ENCODE results near the gene ALDH5A1. TPM values are rescaled to one million over a fixed set of nuclear protein-coding genes. Genes with fewer than 3 reads are reported as not detected.

Gene ALDH5A1
- total RNA-seq, 2 donors from 2014 or later = 4.6 to 6.2 TPM

GRCh38 chr6:24524329-24524728 is 29.6 kb downstream of the ALDH5A1 start:
- Histone ChIP-seq H3K4me3 (no peak overlapping the region), H3K4me1 (ENCODE audit: control insufficient read depth in 1 of 2, low read depth in 2 of 2) (no peaks in the 10 kb centered on the region)
- TF ChIP-seq, protein P1, sequence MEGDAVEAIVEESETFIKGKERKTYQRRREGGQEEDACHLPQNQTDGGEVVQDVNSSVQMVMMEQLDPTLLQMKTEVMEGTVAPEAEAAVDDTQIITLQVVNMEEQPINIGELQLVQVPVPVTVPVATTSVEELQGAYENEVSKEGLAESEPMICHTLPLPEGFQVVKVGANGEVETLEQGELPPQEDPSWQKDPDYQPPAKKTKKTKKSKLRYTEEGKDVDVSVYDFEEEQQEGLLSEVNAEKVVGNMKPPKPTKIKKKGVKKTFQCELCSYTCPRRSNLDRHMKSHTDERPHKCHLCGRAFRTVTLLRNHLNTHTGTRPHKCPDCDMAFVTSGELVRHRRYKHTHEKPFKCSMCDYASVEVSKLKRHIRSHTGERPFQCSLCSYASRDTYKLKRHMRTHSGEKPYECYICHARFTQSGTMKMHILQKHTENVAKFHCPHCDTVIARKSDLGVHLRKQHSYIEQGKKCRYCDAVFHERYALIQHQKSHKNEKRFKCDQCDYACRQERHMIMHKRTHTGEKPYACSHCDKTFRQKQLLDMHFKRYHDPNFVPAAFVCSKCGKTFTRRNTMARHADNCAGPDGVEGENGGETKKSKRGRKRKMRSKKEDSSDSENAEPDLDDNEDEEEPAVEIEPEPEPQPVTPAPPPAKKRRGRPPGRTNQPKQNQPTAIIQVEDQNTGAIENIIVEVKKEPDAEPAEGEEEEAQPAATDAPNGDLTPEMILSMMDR (IDR thresholded peaks at IDR 0.05) = no peak

GRCh38 chr6:24524805-24525204 is 30.0 kb downstream of the ALDH5A1 start:
- ATAC-seq (ENCODE audit: insufficient number of reproducible peaks, low FRiP score, low read depth) (no peak), DNase-seq (ENCODE audit: low spot score) (no peak)
- H3K27ac ChIP-seq = no peak overlapping the region

More at GRCh38 chr6:24524329-24524728, 29.6 kb downstream of the ALDH5A1 start:
- no peaks in the 10 kb centered on the region for H3K9me3 ChIP-seq
- no peak overlapping the region for H3K27ac ChIP-seq
- peaks cover 2% of the 10 kb centered on the region for H3K36me3 ChIP-seq
- no peaks in the 10 kb centered on the region for H3K27me3 ChIP-seq (replicated peaks; ENCODE audit: insufficient read depth)
- ATAC-seq (ENCODE audit: insufficient number of reproducible peaks, low FRiP score, low read depth) (no peak), DNase-seq (ENCODE audit: low spot score) (no peak)

GRCh38 chr6:24529985-24530384 is 35.2 kb downstream of the ALDH5A1 start:
- no peak overlapping the region for H3K4me3 ChIP-seq
- ATAC-seq (ENCODE audit: insufficient number of reproducible peaks, low FRiP score, low read depth) (no peak), DNase-seq (ENCODE audit: low spot score) (no peak)
- H3K4me1 ChIP-seq (ENCODE audit: control insufficient read depth in 1 of 2, low read depth in 2 of 2) = no peaks in the 10 kb centered on the region
- H3K9me3 ChIP-seq = no peaks in the 10 kb centered on the region
- TF ChIP-seq, protein P1 (IDR thresholded peaks at IDR 0.05) = no peak
- no peak overlapping the region for H3K27ac ChIP-seq
- H3K36me3 ChIP-seq = peaks cover 21% of the 10 kb centered on the region
- no peaks in the 10 kb centered on the region for H3K27me3 ChIP-seq (replicated peaks; ENCODE audit: insufficient read depth)

More at GRCh38 chr6:24524805-24525204, 30.0 kb downstream of the ALDH5A1 start:
- H3K9me3 ChIP-seq = no peaks in the 10 kb centered on the region
- TF ChIP-seq, protein P1 (IDR thresholded peaks at IDR 0.05) = no peak
- H3K4me1 ChIP-seq (ENCODE audit: control insufficient read depth in 1 of 2, low read depth in 2 of 2) = no peaks in the 10 kb centered on the region
- peaks cover 2% of the 10 kb centered on the region for H3K36me3 ChIP-seq
- no peaks in the 10 kb centered on the region for H3K27me3 ChIP-seq (replicated peaks; ENCODE audit: insufficient read depth)
- H3K4me3 ChIP-seq = no peak overlapping the region

- no peaks in the 10 kb centered on the region for H3K4me1 ChIP-seq (ENCODE audit: control insufficient read depth in 1 of 2, low read depth in 2 of 2)
- H3K4me3 ChIP-seq = no peak overlapping the region
- TF ChIP-seq, protein P1 (IDR thresholded peaks at IDR 0.05) = no peak
- no peaks in the 10 kb centered on the region for H3K27me3 ChIP-seq (replicated peaks; ENCODE audit: insufficient read depth)
- ATAC-seq (ENCODE audit: insufficient number of reproducible peaks, low FRiP score, low read depth) (no peak), DNase-seq (ENCODE audit: low spot score) (no peak)
- no peak overlapping the region for H3K27ac ChIP-seq
- no peaks in the 10 kb centered on the region for H3K9me3 ChIP-seq
- H3K36me3 ChIP-seq = peaks cover 24% of the 10 kb centered on the region
Observed at GRCh38 chr6:24534329-24534728, 39.6 kb downstream of the ALDH5A1 start.

DNA sequence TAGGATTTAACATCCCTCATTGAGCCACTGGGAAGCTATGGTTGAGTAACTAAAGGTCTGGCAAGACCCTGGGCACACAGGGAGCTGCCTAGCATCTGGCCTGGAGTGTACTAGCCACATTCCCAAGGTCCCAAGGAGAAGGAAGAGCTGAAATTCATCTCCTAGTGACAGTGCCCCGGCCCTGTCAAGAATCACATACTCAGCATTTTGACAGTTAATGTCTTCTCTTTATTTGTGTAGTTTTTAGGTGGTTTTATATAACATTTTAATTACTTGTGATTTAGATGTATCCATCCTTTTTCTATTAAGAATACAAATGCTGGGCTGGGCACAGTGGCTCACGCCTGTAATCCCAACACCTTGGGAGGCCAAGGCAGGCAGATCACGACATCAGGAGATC is 40.4 kb downstream of the ALDH5A1 start:
- DNase-seq (ENCODE audit: low spot score) (no peak), ATAC-seq (ENCODE audit: insufficient number of reproducible peaks, low FRiP score, low read depth) (no peak)
- Histone ChIP-seq H3K4me3 (no peak overlapping the region), H3K27ac (no peak overlapping the region), H3K4me1 (ENCODE audit: control insufficient read depth in 1 of 2, low read depth in 2 of 2) (no peaks in the 10 kb centered on the region), H3K27me3 (replicated peaks; ENCODE audit: insufficient read depth) (no peaks in the 10 kb centered on the region), H3K9me3 (no peaks in the 10 kb centered on the region), H3K36me3 (peaks cover 24% of the 10 kb centered on the region)
- TF ChIP-seq, protein P1 (IDR thresholded peaks at IDR 0.05) = no peak

Data from thoracic aorta (tissue), 2 donors.